ENCODE results near the gene ZNF107. TPM values are rescaled to one million over a fixed set of nuclear protein-coding genes. Genes with fewer than 3 reads are reported as not detected.

The ZNF107 gene
- total and polyA plus RNA-seq, 2 of the 4 experiments (the other 2 are of a cell fraction), result 2.0 to 2.5 TPM

GRCh38 chr7:64744680-64745079, 78.7 kb downstream of the ZNF107 start:
- Histone ChIP-seq H4K91ac (ENCODE audit: insufficient read depth, low read depth, low read length) (no peak overlapping the region), H3K27me3 (ENCODE audit: control insufficient read depth, insufficient read depth, low read length) (no peaks in the 10 kb centered on the region), H3K56ac (ENCODE audit: extremely low read depth, insufficient read depth, low read length) (no peak overlapping the region), H4K8ac (ENCODE audit: low read depth in 2 of 2, low read length in 2 of 2) (no peak overlapping the region), H4K20me1 (ENCODE audit: insufficient read depth, low read length) (no peaks in the 10 kb centered on the region), H3K4me1 (ENCODE audit: control insufficient read depth, insufficient read depth, low read length) (no peaks in the 10 kb centered on the region), H3K9ac (ENCODE audit: low read depth, low read length) (no peak overlapping the region), H3K23ac (ENCODE audit: low read depth, low read length) (no peak overlapping the region), H3K9me1 (ENCODE audit: insufficient read depth, low read length) (no peaks in the 10 kb centered on the region), H3K18ac (ENCODE audit: low read depth, low read length) (no peak overlapping the region), H2BK5ac (ENCODE audit: low read depth, low read length, poor library complexity, severe bottlenecking) (no peak overlapping the region), H3K4me3 (ENCODE audit: insufficient read depth, low read depth, low read length) (no peak overlapping the region), H3K27ac (ENCODE audit: insufficient read depth, low read length) (no peak overlapping the region), H2AK9ac (replicated peaks; ENCODE audit: low read depth, low read length, poor library complexity) (no peak overlapping the region), H3K9me3 (ENCODE audit: control insufficient read depth, insufficient read depth, low read length) (no peaks in the 10 kb centered on the region), H3K14ac (replicated peaks; ENCODE audit: low read depth, low read length) (no peak overlapping the region), H3K36me3 (ENCODE audit: control insufficient read depth, insufficient read depth, low read length) (no peaks in the 10 kb centered on the region), H3K79me1 (ENCODE audit: low read depth in 1 of 2, low read length in 2 of 2) (no peaks in the 10 kb centered on the region), H2BK120ac (ENCODE audit: low read depth, low read length) (no peak overlapping the region), H2BK20ac (ENCODE audit: low read depth, low read length) (no peak overlapping the region), H2BK15ac (ENCODE audit: low read depth, low read length) (no peak overlapping the region), H2AK5ac (ENCODE audit: low read depth, low read length) (no peak overlapping the region), H2AFZ (replicated peaks; ENCODE audit: low read length, poor library complexity) (no peak overlapping the region), H3K4ac (ENCODE audit: low read depth, low read length) (no peak overlapping the region), H3K4me2 (ENCODE audit: low read depth, low read length) (no peak overlapping the region), H4K5ac (ENCODE audit: low read depth, low read length) (no peak overlapping the region)
- no CpG with 5 or more reads among the region's 4 CpGs for WGBS, 2 experiments (ENCODE audit: extremely low coverage in 2 of 2, insufficient read length in 1 of 2)
- dilution Hi-C loops (cut with HindIII; ENCODE audit: low sequenced_read_pairs, unreplicated experiment), result no loop called here
- ATAC-seq (ENCODE audit: low read depth) (no peak), DNase-seq (no peak)
- ChIA-PET POLR2A (ENCODE audit: unreplicated experiment) (no interaction called here), CTCF (interaction anchor here (1.0 kb wide), 1 partner anchor 16 kb away, joined by 5 read pairs; no protein-coding TSS in a partner anchor)
- intact Hi-C loops (cut with micrococcal nuclease), result no loop called here
- no peak for TF ChIP-seq BHLHE40 (IDR thresholded peaks at IDR 0.05; ENCODE audit: low read depth, low read length)
- TF ChIP-seq RAD21 (IDR thresholded peaks at IDR 0.05; ENCODE audit: low read length), result no peak
- BruUV-seq (replicated peaks), result no TSS peak
- in situ Hi-C loops (cut with MboI; ENCODE audit: low sequenced_read_pairs), result no loop called here
